K562 (cell line): Measurements from ENCODE around the gene CTSW. TPM values are rescaled to one million over a fixed set of nuclear protein-coding genes. Genes with fewer than 3 reads are reported as not detected.

Source experiments
- BRD4 ChIP-seq: fragments of 200-600 bp; sonication (generic); IDR thresholded peaks from 2 replicates; pipeline ENCODE4 v1.6.1; 2017; ENCODE audit warnings: inconsistent platforms
- CSDE1 ChIP-seq, 2 experiments: fragments of 450-650 bp; IDR thresholded peaks; 2 replicates each; pipeline ENCODE4 v1.6.1; 2016; ENCODE audit warnings: mild to moderate bottlenecking in 1 of 2
- ELK3 ChIP-seq: fragments of 450-650 bp; formaldehyde crosslinking; IDR thresholded peaks from 2 replicates; pipeline ENCODE4 v1.4.0; 2020; ENCODE audit warnings: mild to moderate bottlenecking
- FOS ChIP-seq: IDR thresholded peaks from 3 replicates; pipeline ENCODE4 v1.6.1; 2011; ENCODE audit not compliant: insufficient read length; ENCODE audit errors: extremely low read depth
- FOSL1 ChIP-seq: fragments of 200-800 bp; sonication (Bioruptor generic); conservative IDR thresholded peaks from 2 replicates; pipeline ENCODE4 v1.6.1; 2016; ENCODE audit warnings: missing genetic modification characterization, missing compliant biosample characterization
- HCFC1 ChIP-seq: IDR thresholded peaks from 2 replicates; pipeline ENCODE4 v1.6.1; 2012; ENCODE audit warnings: low read depth, low read length, improper control_type of control experiment
- NFIX ChIP-seq: fragments of 250-450 bp; sonication (Bioruptor Pico); IDR thresholded peaks from 2 replicates; pipeline ENCODE4 v1.4.0; 2020; ENCODE audit warnings: low read depth, mild to moderate bottlenecking, moderate library complexity
- RBBP5 ChIP-seq: fragments of 200-600 bp; sonication (generic); IDR thresholded peaks from 2 replicates; pipeline ENCODE4 v1.6.1; 2012; ENCODE audit warnings: borderline replicate concordance, mild to moderate bottlenecking, low read length, control low read depth, inconsistent platforms; ENCODE audit not compliant: insufficient read depth, poor library complexity, severe bottlenecking
- SAFB ChIP-seq: fragments of 200-400 bp; formaldehyde crosslinking; IDR thresholded peaks from 2 replicates; pipeline ENCODE4 v1.6.1; 2017; ENCODE audit warnings: low read depth, low read length, borderline replicate concordance
- SRSF9 ChIP-seq: fragments of 200-400 bp; formaldehyde crosslinking; IDR thresholded peaks from 2 replicates; pipeline ENCODE4 v1.6.1; 2017; ENCODE audit warnings: low read depth, low read length, borderline replicate concordance
- TCF15 ChIP-seq: fragments of 250-450 bp; sonication (Bioruptor Pico); IDR thresholded peaks from 2 replicates; pipeline ENCODE4 v1.8.0; 2022; ENCODE audit warnings: moderate library complexity, mild to moderate bottlenecking, inconsistent platforms
- U2AF2 ChIP-seq: fragments of 200-400 bp; formaldehyde crosslinking; optimal IDR thresholded peaks from 2 replicates; pipeline ENCODE3; 2017; ENCODE audit warnings: low read depth, mild to moderate bottlenecking, low read length
- ZBTB9 ChIP-seq: fragments of 450-650 bp; formaldehyde crosslinking; IDR thresholded peaks from 2 replicates; pipeline ENCODE4 v1.4.0; 2020; ENCODE audit warnings: mild to moderate bottlenecking, moderate library complexity
- ZC3H4 ChIP-seq: sonication (generic); formaldehyde crosslinking; IDR thresholded peaks from 2 replicates; pipeline ENCODE4 v1.9.0; 2021; ENCODE audit warnings: missing genetic modification reagents, borderline replicate concordance
- ZC3H8 ChIP-seq: fragments of 450-650 bp; IDR thresholded peaks from 2 replicates; pipeline ENCODE4 v1.6.1; 2017
- ZHX1 ChIP-seq: fragments of 150-350 bp; conservative IDR thresholded peaks from 2 replicates; pipeline ENCODE4 v1.6.1; 2014; ENCODE audit warnings: low read length
- ZNF165 ChIP-seq: fragments of 250-450 bp; sonication (Bioruptor Pico); IDR thresholded peaks from 2 replicates; pipeline ENCODE4 v1.4.0; 2020; ENCODE audit warnings: borderline replicate concordance
- ZNF253 ChIP-seq: fragments of 250-450 bp; sonication (Bioruptor Pico); conservative IDR thresholded peaks from 2 replicates; pipeline ENCODE4 v1.6.1; 2021; ENCODE audit warnings: mild to moderate bottlenecking
- ZNF512 ChIP-seq: IDR thresholded peaks from 2 replicates; pipeline ENCODE4 v1.6.1; 2016; ENCODE audit warnings: missing genetic modification characterization, missing compliant biosample characterization
- ZNF696 ChIP-seq: fragments of 250-450 bp; sonication (Bioruptor Pico); conservative IDR thresholded peaks from 2 replicates; pipeline ENCODE4 v1.4.0; 2020; ENCODE audit warnings: mild to moderate bottlenecking, moderate library complexity
- polyA plus RNA-seq, 8 experiments: library from polyadenylated mRNA; depleted of rRNA in 4 of 8; stranded (reverse) in 5 of 8; unstranded in 3 of 8; fragments of >200 nt; fragmentation: Nextera tagmentation in 2 of 8; fragmentation: Illumina TruSeq in 1 of 8; extraction: Ambion mirVana in 2 of 8; extraction: Trizol in 1 of 8; gene quantifications; 2 replicates each; pipeline versions ENCODE4 v1.2.1 to v1.2.3, GENCODE V29; 2011 to 2014; ENCODE audit warnings: inconsistent platforms in 1 of 8, missing spikeins in 1 of 8
- total RNA-seq, 7 experiments: library from RNA; depleted of rRNA in 6 of 7; stranded (reverse); fragments of >200 nt in 6 of 7; fragmentation: Illumina TruSeq in 2 of 7; extraction: Trizol in 2 of 7; gene quantifications; 2 replicates each; pipeline versions ENCODE4 v1.2.1 to v1.2.3, GENCODE V29; 2011 to 2021; ENCODE audit warnings: low replicate concordance in 1 of 7

Gene CTSW
- total and polyA plus RNA-seq, 9 of the 15 experiments (the other 6 are each of a cell fraction or from before 2014, with no cell fraction given): 0.04 TPM; not detected in 8

- TF ChIP-seq FOS (no peak), ZC3H8 (no peak), ZNF696 (CRISPR knock-in tag) (no peak), ZNF512 (tag) (no peak), SRSF9 (no peak), U2AF2 (no peak), ZHX1 (no peak), ZC3H4 (CRISPR knock-in tag) (no peak), ELK3 (CRISPR knock-in tag) (no peak), FOSL1 (tag) (no peak), SAFB (peak; percentile 91), HCFC1 (peak; percentile 21; the same call in 1 of the 2 replicates), ZNF165 (CRISPR knock-in tag) (no peak), CSDE1 (IDR thresholded peaks at IDR 0.05) (no peak), NFIX (CRISPR knock-in tag) (no peak), BRD4 (no peak; the same call in 1 of the 2 replicates), RBBP5 (peak; percentile 18), ZNF253 (CRISPR knock-in tag) (no peak), TCF15 (no peak), ZBTB9 (no peak)
Observed at GRCh38 chr11:65900125-65900898, 20.7 kb downstream of the CTSW start, which contains the start of gene FOSL1 (continued).
